GM19193 (cell line): ENCODE results near the gene PPIL1.
A peak's percentile ranks its signal among the peaks of the same experiment; 100 is the strongest.

Experiments
- POLR2A ChIP-seq: IDR thresholded peaks from 4 replicates; pipeline ENCODE4 v1.6.1; 2011; ENCODE audit not compliant: insufficient read depth, insufficient read length; ENCODE audit errors: extremely low read depth

Gene PPIL1

DNA sequence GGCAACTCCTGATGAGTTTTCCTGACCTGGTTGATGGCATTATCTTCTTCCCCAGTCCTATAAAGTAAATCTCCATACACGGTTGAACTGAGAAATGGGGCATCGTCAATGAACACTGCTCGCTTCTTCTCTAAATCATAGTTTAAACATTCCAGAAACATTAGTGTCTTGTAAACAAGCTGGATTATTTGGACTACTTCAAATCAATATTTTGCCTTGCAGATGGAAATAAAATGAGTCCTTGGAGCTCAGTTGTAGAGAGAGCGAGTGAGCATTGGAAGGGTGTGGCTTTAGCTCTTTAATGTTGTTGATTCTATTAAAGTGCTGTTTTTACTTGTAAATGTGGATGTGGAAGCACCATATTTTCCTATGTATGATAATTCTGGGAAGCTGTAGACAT, 29.5 kb upstream of the PPIL1 start:
- TF ChIP-seq POLR2A, result no peak

DNA sequence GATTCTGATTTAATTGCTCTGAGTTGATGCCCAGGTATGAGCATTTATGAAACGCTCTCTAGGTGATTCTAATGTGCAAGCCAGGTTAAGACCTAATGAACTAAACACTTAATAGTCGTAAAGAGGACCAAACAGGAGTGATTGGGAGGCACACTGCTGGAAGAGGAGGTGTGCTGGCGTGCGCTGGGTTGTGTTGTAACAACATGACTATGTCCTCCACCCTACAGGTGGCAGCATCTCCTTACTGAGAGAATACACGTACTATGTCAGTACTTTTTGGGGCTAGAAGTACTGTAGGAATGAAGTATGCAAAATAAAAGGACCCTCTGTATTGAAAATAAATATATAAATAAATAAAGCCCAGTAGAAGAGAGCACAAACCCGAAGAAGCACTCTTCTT, 23.0 kb upstream of the PPIL1 start:
- no peak for TF ChIP-seq POLR2A

DNA sequence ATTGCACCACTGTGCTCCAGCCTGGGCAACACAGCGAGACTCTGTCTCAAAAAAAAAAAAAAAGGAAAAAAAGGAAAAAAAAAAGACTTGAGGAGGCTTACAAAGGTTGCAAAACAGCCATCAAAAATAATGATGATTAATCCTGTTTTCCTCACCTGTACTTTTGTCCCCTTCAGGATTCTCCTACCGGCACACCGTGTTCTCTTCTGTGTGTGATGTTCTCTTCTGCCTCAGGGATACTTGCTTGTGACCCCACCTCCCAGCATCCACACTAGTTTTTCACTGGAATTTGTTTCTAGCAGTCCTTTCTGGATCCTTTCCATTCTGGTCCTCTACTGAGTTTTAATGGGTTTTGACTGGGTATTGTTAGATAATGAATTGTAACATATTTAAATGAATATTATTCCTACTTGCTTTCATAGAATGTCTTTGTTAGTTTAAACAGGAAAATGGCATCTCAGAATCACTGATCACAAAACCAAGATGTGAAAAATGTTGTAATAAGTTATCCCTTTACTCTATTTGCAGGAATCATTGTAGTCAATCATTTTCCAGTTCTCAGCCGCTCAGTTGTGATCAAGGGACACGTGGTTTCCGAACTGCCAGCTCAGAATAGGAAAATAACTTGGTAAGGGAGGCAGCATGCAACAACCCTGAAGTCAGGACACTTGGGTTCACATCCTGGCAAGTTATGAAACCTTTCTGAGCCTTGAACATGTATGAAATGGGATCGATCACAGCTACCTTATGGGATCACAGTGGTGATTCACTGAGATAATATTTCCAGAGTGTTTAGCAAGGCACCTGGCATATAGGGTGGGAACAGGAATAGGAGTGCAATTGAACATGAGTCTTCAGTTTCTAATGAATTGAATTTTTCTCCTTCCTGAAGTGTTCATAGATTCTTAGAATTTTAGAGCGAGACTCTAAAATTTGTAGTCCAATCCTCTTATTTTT, 19.7 kb upstream of the PPIL1 start:
- TF ChIP-seq POLR2A, result no peak

DNA sequence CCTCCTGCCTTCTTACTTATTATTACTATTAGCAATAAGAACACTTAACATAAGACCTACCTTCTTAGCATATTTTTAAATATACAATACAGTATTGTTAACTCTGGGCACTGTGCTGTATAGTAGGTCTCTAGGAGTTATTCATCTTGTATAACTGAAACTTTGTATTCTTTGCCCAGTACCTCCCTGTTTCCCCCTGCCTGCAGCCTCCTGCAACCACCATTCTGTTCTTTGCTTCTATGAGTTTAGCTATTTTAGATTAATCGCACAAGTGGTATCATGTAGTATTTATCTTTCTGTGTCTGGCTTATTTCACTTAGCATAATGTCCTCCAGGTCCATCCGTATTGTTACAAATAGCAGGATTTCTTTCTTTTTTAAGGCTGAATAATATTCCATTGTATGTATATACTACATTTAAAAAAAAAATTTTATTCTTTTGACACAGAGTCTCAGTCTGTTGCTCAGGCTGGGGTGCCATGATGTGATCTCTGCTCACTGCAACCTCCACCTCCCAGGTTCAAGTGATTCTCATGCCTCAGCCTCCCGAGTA, 15.6 kb upstream of the PPIL1 start:
- TF ChIP-seq POLR2A, result no peak

DNA sequence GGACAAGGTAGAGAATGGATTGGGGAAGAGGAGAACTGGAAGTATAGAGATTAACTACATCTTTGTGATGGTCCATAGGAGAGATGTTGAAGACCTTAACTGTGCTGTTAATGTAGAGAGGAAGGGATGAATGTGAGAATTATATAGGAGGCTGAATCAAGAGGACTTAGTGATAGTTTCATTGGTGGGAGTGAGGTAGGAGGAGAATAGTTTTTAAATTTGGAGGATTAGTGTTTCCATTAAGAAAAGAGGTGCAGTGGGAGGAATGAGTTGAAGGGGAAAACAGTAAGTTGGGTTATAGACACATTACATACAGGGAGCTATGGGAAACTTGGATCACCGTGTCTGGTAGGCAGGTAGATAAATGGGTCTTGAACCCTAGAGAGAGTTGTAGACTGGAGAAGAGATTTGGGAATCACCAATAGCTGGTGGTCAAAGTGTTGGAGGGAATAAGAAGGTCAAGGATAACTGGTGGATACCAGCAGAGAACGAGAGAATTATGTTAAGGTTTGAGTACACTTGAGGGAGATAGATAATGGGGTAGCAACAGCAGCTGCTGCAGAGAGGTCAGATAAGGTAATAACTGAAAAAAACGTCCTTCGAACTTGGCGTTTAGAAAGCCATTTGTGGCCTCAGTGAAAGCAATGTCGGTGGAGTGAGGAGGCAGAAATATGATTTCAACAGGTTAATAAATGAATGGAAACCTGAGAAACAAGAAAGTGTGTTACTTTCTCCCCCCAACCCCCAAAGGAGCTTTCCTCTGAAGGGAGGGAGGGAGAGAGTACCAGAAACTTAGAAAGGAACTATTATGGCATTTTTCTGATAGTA, 14.3 kb upstream of the PPIL1 start:
- no peak for TF ChIP-seq POLR2A

DNA sequence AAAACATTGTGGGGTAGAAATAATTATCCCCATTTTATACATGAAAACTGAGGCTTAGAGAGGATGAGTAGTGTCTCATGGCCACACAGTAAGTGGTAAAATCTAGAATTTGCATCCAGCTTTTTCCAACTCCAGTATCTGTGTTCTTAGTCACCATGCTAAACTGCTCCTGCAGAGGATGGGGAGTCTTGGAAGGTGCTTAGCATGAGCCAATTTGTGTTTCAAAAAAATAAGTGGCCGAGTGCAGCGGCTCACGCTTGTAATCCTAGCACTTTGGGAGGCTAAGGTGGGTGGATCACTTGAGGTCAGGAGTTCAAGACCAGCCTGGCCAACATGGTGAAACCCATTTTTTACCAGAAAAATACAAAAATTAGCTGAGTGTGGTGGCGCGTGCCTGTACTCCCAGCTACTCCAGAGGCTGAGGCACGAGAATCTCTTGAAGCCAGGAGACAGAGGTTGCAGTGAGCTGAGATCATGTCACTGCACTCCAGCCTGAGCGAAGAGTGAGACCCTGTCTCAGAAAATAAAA, 13.6 kb upstream of the PPIL1 start:
- no peak for TF ChIP-seq POLR2A

DNA sequence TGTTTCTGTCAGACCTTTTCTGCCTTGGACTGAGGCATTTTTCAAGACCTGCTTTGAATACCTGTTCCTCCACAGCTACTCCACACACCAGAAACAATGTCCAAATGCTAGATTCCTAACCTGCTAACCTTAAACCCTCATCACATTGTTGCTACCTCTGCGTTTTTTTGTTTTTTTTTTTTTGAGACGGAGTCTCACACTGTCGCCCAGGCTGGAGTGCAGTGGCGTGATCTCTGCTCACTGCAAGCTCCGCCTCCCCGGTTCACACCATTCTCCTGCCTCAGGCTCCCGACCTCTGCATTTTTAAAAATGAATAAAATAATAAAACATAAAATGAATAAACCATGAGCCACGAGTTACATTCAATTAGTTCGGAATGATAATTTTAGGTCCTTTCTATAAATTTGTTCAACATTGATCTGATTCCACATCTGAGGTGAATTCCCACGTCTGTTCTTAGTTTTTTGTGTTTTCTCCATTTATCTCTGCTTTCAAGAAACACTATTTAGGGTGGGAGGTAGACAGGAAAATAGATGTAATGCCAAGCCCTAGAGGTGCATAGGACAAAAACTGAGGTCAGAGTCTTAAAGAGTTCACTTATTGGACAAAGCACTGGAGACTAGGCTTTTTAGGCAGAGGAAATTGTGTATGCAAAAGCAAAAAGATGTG, 12.5 kb upstream of the PPIL1 start:
- TF ChIP-seq POLR2A, result no peak

DNA sequence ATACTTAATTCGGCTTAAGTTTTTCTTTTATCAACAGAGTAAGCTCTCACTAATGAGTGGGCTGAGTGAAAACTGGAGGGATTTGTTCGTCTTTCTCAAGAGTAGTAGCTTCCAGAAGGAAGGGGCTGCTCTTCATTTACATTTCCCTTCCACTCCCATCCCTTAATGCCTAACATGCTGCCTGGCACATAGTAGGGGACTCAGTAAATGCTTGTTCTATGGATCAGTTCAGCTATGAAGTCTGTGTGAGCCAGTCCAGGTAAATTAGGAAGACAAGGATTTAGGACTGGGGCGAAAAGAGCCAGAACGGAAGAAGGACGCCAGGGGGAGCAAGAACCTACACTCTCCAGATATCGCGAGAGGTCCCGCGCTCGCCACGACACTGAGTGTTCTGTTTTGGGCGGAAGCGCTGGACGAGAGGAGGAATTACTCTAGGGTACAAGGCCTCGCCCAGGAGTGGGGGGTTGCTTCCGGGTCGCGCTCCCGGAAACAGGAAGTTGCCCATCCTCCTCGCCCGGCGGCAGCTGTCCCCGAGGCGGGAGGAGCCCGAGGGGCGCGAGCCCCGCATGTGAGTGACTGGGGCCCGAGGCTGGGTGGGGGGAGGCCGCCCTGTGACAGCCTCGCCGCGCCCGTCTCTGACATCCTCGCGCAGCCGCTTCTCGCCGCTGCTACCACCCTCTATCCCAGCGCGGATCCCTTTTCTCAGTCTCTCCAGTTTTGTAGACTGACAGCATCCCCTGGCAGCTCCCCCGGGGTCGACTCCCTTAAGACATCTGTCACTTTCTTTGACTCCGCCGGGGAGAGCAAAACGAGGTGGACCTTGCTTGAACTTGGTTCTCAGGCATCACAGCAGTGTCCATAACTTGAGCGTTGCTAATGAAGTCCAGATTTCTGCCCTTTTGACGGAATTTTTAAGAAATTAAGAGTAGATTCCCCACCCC, 11.1 kb upstream of the PPIL1 start, which contains the start of gene C6orf89:
TSS of gene C6orf89 (plus strand) at position 492 of the 941 bp plus-strand sequence. CDS start 13,493 bp downstream, outside the sequence.
- TF ChIP-seq POLR2A, result peak; percentile 90

DNA sequence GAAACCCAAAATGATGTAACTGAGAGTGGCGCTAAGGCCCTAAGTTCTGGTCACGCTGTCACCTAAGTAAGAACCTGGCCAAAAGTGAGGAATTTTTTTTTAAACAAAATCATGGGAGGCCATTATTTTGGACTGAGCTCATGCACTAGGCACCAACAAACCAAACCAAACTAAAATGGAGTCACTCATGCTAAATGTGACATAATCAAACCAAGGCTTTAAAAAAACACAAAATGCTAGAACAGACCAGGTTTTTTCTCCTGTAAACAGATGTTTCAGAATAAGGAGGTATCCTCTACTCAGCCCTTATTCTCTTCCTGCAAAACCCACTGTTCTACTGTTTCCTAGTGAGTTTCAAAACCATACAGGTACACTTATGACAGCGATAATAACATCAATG, 10.0 kb upstream of the PPIL1 start:
- TF ChIP-seq POLR2A, result no peak

DNA sequence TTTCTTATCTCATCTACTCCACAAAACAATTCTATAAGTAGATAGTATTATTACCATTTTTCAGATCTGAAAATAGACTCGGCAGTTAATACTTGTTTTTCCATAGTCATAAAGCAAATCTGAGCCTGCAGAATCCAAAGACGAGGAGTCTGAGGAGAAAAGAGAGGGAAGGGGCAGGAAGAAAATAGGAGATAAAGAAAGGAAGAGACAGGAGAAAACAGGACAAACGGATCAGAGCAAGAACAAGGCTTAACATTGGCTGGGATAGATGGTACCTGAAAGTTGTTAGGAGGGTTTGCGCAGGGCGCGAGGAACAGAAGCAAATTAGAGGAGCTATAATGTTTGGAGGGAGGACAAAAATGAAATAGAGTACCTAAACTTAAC, 639 bp upstream of the PPIL1 start:
- TF ChIP-seq POLR2A, result no peak

DNA sequence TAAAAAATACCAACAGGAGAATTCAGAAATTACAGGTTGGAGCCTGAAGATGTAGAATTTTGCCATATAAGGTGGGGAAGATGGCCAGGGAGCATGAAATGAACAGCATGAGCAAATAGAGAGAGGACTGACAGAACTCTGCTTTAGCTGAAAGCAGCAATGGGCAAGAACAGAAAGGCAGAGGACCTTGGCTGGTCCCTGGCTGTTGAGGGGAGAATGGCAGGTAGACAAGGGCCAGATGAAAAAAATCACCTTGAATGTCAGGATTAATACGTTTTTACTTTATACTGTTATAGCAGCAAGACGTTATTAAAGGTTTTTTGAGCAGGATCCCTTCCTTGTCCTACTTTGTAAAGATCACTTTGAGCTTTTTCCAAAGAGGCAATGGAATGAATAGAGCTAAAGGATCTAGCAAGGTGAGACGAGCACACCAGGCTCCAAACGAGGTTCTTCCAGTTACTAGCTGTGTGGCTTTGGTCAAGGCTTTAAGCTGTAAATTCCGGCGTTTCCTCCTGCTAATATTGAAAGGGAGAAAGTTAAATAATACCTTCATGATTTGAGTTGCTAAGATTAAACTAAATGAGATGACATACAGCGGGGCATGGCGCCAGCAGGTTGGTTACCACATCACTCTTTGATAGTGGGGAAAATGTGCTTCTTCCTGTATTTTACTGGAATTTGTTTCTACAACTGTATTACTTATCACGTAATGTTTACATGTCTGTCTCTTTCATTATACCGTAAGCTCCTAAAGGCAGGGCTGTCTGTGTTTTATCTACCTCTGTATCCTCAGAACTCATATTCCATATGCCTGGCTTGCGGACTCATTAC, 776 bp downstream of the PPIL1 start:
- no peak for TF ChIP-seq POLR2A

DNA sequence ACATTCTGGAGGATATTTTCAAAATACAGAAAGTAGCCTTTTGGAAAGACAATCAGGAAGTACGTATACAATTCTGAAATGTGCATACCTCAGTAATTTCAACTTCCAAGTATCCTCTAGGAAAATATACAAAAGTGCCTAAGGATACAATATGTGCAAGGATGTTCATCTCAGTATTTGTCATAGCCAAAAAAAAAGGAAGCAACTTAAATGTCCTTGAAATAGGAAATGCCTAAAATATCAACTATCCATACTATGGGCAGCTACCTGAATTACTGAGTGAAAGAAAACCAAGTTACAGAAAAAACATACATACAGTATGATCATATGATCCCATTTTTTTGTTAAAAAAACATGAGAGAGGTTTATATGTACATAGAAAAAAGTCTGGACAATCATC, 1.5 kb downstream of the PPIL1 start:
- TF ChIP-seq POLR2A, result no peak

DNA sequence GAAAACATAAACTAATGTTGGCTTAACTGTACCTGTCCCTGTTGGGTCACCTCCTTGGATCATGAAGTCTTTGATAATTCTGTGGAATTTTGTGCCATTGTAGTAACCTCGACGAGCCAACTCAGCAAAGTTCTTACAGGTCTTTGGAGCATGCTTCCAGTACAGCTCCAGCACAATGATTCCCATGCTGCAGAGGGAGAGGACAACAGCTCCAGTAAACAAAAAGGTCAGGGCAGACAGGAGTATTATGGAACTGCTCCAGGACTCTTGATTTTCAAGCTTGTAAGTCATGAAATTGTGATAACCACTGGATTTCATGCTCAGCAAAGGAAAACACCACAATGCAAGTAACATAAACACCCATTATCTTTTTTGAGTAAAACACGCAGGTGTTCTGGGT, 2.9 kb downstream of the PPIL1 start:
- no peak for TF ChIP-seq POLR2A

DNA sequence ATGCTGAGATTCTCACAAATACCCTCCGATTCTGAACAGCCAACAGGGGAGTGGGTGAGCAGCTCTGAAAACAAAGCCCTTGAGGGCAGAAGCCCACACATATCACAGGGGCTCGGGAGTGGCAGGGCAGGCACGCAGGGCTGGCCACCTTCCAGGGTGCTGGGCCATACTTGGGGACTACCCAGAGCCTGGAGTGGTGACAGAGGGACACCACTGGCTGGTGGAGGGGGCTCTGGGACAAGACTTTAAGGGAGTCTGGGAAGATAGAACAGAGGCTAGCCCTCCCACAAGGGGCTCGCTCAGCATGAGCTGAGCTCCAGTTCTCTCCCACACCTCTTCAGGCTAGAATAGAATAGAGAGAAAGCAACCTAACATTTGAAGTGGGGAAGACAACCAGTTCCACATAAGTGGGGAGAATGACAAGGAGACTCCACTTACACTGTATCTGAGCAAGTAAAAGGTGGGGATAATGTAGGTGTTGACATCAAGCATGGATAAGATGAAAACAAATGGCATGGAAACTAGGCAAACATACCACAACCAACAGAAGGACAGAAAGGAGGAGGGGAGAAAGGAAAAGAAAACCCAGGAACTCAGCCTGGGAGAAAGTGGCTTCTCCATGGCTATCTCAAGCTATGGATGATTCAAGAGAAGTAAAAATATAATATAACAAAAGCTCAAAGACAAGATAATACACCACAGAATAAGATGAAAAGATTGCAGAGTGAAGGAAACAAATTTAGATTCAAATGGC, 7.0 kb downstream of the PPIL1 start:
- TF ChIP-seq POLR2A, result no peak
